OCI-LY7 (cell line): ENCODE measurements around the gene B4GALNT4.

ENCODE experiments used
- CTCF ChIP-seq: fragments of 200-600 bp; sonication (generic); conservative IDR thresholded peaks from 2 replicates; pipeline ENCODE4 v1.5.1; 2014; ENCODE audit warnings: mild to moderate bottlenecking, antibody characterized with exemption, low read length, moderate library complexity, mixed read lengths
- EZH2phosphoT487 ChIP-seq: fragments of 200-600 bp; sonication (generic); IDR thresholded peaks from 2 replicates; pipeline ENCODE4 v1.6.1; 2018; ENCODE audit warnings: low read depth, borderline replicate concordance, mild to moderate bottlenecking, mixed run types, antibody characterized with exemption, low read length, moderate library complexity, mixed read lengths

- TF ChIP-seq CTCF (no peak), EZH2phosphoT487 (no peak)
Observed at GRCh38 chr11:351411-351810, 17.9 kb upstream of the B4GALNT4 start.
